ENCODE results near the gene CLEC2D. TPM values are rescaled to one million over a fixed set of nuclear protein-coding genes. Genes with fewer than 3 reads are reported as not detected.
A peak's percentile ranks its signal among the peaks of the same experiment; 100 is the strongest.

The CLEC2D gene, protein sequence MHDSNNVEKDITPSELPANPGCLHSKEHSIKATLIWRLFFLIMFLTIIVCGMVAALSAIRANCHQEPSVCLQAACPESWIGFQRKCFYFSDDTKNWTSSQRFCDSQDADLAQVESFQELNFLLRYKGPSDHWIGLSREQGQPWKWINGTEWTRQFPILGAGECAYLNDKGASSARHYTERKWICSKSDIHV
- polyA plus RNA-seq (2013, experiment 1 of 2) = 2.3 TPM
- polyA plus RNA-seq (2013, experiment 2 of 2) = 2.2 TPM

- H3K9ac ChIP-seq (ENCODE audit: low read length) = no peak within 1 kb of the TSS
- no peak within 1 kb of the TSS for H3K4ac ChIP-seq (ENCODE audit: low read depth, low read length)
- no peak within 1 kb of the TSS for H4K8ac ChIP-seq (ENCODE audit: low read depth, low read length)
- no peak within 1 kb of the TSS for H2BK15ac ChIP-seq (replicated peaks; ENCODE audit: low read depth)
- H3K4me2 ChIP-seq (ENCODE audit: low read length) = no peak within 1 kb of the TSS
- H3K27ac ChIP-seq (ENCODE audit: low read depth, low read length) = no peak within 1 kb of the TSS
- no peak within 1 kb of the TSS for H2BK120ac ChIP-seq (ENCODE audit: low read depth, low read length)
- no peak within 1 kb of the TSS for H3K56ac ChIP-seq (ENCODE audit: low read length)
- H2BK5ac ChIP-seq (ENCODE audit: low read length) = no peak within 1 kb of the TSS
- DNase-seq = no peak
- H3K4me3 ChIP-seq (ENCODE audit: low read length) = no peak within 1 kb of the TSS
- H3K4me1 ChIP-seq (ENCODE audit: control insufficient read depth, low read depth, low read length) = peaks cover 4% of the 10 kb centered on the region
- WGBS (ENCODE audit: extremely low coverage, insufficient coverage, low lambda C conversion rate) = no CpG with 5 or more reads among the region's 4 CpGs
- no peak within 1 kb of the TSS for H3K18ac ChIP-seq (ENCODE audit: low read length)
- no peaks in the 10 kb centered on the region for H3K36me3 ChIP-seq (ENCODE audit: control insufficient read depth, insufficient read depth, low read length)
- H2AK5ac ChIP-seq (ENCODE audit: low read length) = no peak within 1 kb of the TSS
- H3K79me2 ChIP-seq (ENCODE audit: control insufficient read depth, insufficient read depth, low read length) = no peaks in the 10 kb centered on the region
- no peaks in the 10 kb centered on the region for H3K79me1 ChIP-seq (ENCODE audit: low read length)
- H3K27me3 ChIP-seq (ENCODE audit: insufficient read depth, low read length, poor library complexity) = no peaks in the 10 kb centered on the region
- no peak within 1 kb of the TSS for H4K5ac ChIP-seq (ENCODE audit: low read length)
- no peak within 1 kb of the TSS for H3K23ac ChIP-seq (ENCODE audit: low read length)
Measured at GRCh38 chr12:9669534-9669933, at the start of gene CLEC2D. CLEC2D (plus strand) TSS chr12:9669713; CDS start chr12:9669735, 22 bp downstream.

GRCh38 chr12:9625019-9625418 is 44.5 kb upstream of the CLEC2D start:
- Histone ChIP-seq H3K18ac (ENCODE audit: low read length) (no peak overlapping the region), H2BK120ac (ENCODE audit: low read depth, low read length) (no peak overlapping the region), H3K27ac (ENCODE audit: low read depth, low read length) (no peak overlapping the region), H2BK5ac (ENCODE audit: low read length) (no peak overlapping the region), H3K36me3 (ENCODE audit: control insufficient read depth, insufficient read depth, low read length) (no peaks in the 10 kb centered on the region), H4K5ac (ENCODE audit: low read length) (no peak overlapping the region), H2AK5ac (ENCODE audit: low read length) (no peak overlapping the region), H3K56ac (ENCODE audit: low read length) (no peak overlapping the region), H3K4ac (ENCODE audit: low read depth, low read length) (no peak overlapping the region), H3K23ac (ENCODE audit: low read length) (no peak overlapping the region), H4K8ac (ENCODE audit: low read depth, low read length) (no peak overlapping the region), H3K27me3 (ENCODE audit: insufficient read depth, low read length, poor library complexity) (no peaks in the 10 kb centered on the region), H3K9ac (ENCODE audit: low read length) (no peak overlapping the region), H3K79me2 (ENCODE audit: control insufficient read depth, insufficient read depth, low read length) (no peaks in the 10 kb centered on the region), H3K4me1 (ENCODE audit: control insufficient read depth, low read depth, low read length) (no peaks in the 10 kb centered on the region), H3K79me1 (ENCODE audit: low read length) (no peaks in the 10 kb centered on the region), H3K4me3 (ENCODE audit: low read length) (no peak overlapping the region), H2BK15ac (replicated peaks; ENCODE audit: low read depth) (no peak overlapping the region), H3K4me2 (ENCODE audit: low read length) (no peak overlapping the region)
- no peak for DNase-seq
- WGBS (ENCODE audit: extremely low coverage, insufficient coverage, low lambda C conversion rate) = no CpG with 5 or more reads among the region's 3 CpGs

- Histone ChIP-seq H3K27me3 (ENCODE audit: insufficient read depth, low read length, poor library complexity) (no peaks in the 10 kb centered on the region), H4K8ac (ENCODE audit: low read depth, low read length) (no peak overlapping the region), H3K4ac (ENCODE audit: low read depth, low read length) (no peak overlapping the region), H3K18ac (ENCODE audit: low read length) (no peak overlapping the region), H2BK15ac (replicated peaks; ENCODE audit: low read depth) (no peak overlapping the region), H3K4me3 (ENCODE audit: low read length) (no peak overlapping the region), H3K56ac (ENCODE audit: low read length) (no peak overlapping the region), H3K79me2 (ENCODE audit: control insufficient read depth, insufficient read depth, low read length) (no peaks in the 10 kb centered on the region), H2AK5ac (ENCODE audit: low read length) (no peak overlapping the region), H3K9ac (ENCODE audit: low read length) (no peak overlapping the region), H3K4me1 (ENCODE audit: control insufficient read depth, low read depth, low read length) (no peaks in the 10 kb centered on the region), H3K23ac (ENCODE audit: low read length) (no peak overlapping the region), H3K27ac (ENCODE audit: low read depth, low read length) (no peak overlapping the region), H3K4me2 (ENCODE audit: low read length) (no peak overlapping the region), H2BK5ac (ENCODE audit: low read length) (no peak overlapping the region), H3K36me3 (ENCODE audit: control insufficient read depth, insufficient read depth, low read length) (no peaks in the 10 kb centered on the region), H3K79me1 (ENCODE audit: low read length) (no peaks in the 10 kb centered on the region), H2BK120ac (ENCODE audit: low read depth, low read length) (no peak overlapping the region), H4K5ac (ENCODE audit: low read length) (no peak overlapping the region)
- no peak for DNase-seq
Measured at GRCh38 chr12:9626291-9626690, 43.2 kb upstream of the CLEC2D start.

- H3K27ac ChIP-seq (ENCODE audit: low read depth, low read length) = no peak overlapping the region
- no peak overlapping the region for H3K4me3 ChIP-seq (ENCODE audit: low read length)
- H4K5ac ChIP-seq (ENCODE audit: low read length) = no peak overlapping the region
- no peak for DNase-seq
- no peak overlapping the region for H3K18ac ChIP-seq (ENCODE audit: low read length)
- H2AK5ac ChIP-seq (ENCODE audit: low read length) = no peak overlapping the region
- H2BK120ac ChIP-seq (ENCODE audit: low read depth, low read length) = no peak overlapping the region
- H3K27me3 ChIP-seq (ENCODE audit: insufficient read depth, low read length, poor library complexity) = no peaks in the 10 kb centered on the region
- H3K23ac ChIP-seq (ENCODE audit: low read length) = no peak overlapping the region
- H3K4me2 ChIP-seq (ENCODE audit: low read length) = no peak overlapping the region
- no peak overlapping the region for H2BK5ac ChIP-seq (ENCODE audit: low read length)
- H3K4me1 ChIP-seq (ENCODE audit: control insufficient read depth, low read depth, low read length) = no peaks in the 10 kb centered on the region
- no peak overlapping the region for H3K56ac ChIP-seq (ENCODE audit: low read length)
- no peaks in the 10 kb centered on the region for H3K79me2 ChIP-seq (ENCODE audit: control insufficient read depth, insufficient read depth, low read length)
- no peak overlapping the region for H3K9ac ChIP-seq (ENCODE audit: low read length)
- H4K8ac ChIP-seq (ENCODE audit: low read depth, low read length) = no peak overlapping the region
- H3K4ac ChIP-seq (ENCODE audit: low read depth, low read length) = no peak overlapping the region
- no peak overlapping the region for H2BK15ac ChIP-seq (replicated peaks; ENCODE audit: low read depth)
- no peaks in the 10 kb centered on the region for H3K36me3 ChIP-seq (ENCODE audit: control insufficient read depth, insufficient read depth, low read length)
- H3K79me1 ChIP-seq (ENCODE audit: low read length) = no peaks in the 10 kb centered on the region
- no CpG with 5 or more reads among the region's 2 CpGs for WGBS (ENCODE audit: extremely low coverage, insufficient coverage, low lambda C conversion rate)
Measured at GRCh38 chr12:9626821-9627220, 42.7 kb upstream of the CLEC2D start.

GRCh38 chr12:9632766-9633165 is 36.7 kb upstream of the CLEC2D start:
- no peak overlapping the region for H3K4me3 ChIP-seq (ENCODE audit: low read length)
- H3K23ac ChIP-seq (ENCODE audit: low read length) = no peak overlapping the region
- H2AK5ac ChIP-seq (ENCODE audit: low read length) = no peak overlapping the region
- DNase-seq = no peak
- H3K18ac ChIP-seq (ENCODE audit: low read length) = no peak overlapping the region
- H2BK15ac ChIP-seq (replicated peaks; ENCODE audit: low read depth) = no peak overlapping the region
- H3K56ac ChIP-seq (ENCODE audit: low read length) = no peak overlapping the region
- WGBS (ENCODE audit: extremely low coverage, insufficient coverage, low lambda C conversion rate) = no CpG with 5 or more reads among the region's 13 CpGs
- no peak overlapping the region for H3K4me2 ChIP-seq (ENCODE audit: low read length)
- H3K79me2 ChIP-seq (ENCODE audit: control insufficient read depth, insufficient read depth, low read length) = no peaks in the 10 kb centered on the region
- H3K9ac ChIP-seq (ENCODE audit: low read length) = no peak overlapping the region
- no peak overlapping the region for H4K5ac ChIP-seq (ENCODE audit: low read length)
- no peak overlapping the region for H2BK5ac ChIP-seq (ENCODE audit: low read length)
- no peak overlapping the region for H3K4ac ChIP-seq (ENCODE audit: low read depth, low read length)
- H3K27ac ChIP-seq (ENCODE audit: low read depth, low read length) = no peak overlapping the region
- no peaks in the 10 kb centered on the region for H3K36me3 ChIP-seq (ENCODE audit: control insufficient read depth, insufficient read depth, low read length)
- H3K27me3 ChIP-seq (ENCODE audit: insufficient read depth, low read length, poor library complexity) = no peaks in the 10 kb centered on the region
- no peaks in the 10 kb centered on the region for H3K4me1 ChIP-seq (ENCODE audit: control insufficient read depth, low read depth, low read length)
- no peaks in the 10 kb centered on the region for H3K79me1 ChIP-seq (ENCODE audit: low read length)
- no peak overlapping the region for H2BK120ac ChIP-seq (ENCODE audit: low read depth, low read length)
- H4K8ac ChIP-seq (ENCODE audit: low read depth, low read length) = no peak overlapping the region

DNA sequence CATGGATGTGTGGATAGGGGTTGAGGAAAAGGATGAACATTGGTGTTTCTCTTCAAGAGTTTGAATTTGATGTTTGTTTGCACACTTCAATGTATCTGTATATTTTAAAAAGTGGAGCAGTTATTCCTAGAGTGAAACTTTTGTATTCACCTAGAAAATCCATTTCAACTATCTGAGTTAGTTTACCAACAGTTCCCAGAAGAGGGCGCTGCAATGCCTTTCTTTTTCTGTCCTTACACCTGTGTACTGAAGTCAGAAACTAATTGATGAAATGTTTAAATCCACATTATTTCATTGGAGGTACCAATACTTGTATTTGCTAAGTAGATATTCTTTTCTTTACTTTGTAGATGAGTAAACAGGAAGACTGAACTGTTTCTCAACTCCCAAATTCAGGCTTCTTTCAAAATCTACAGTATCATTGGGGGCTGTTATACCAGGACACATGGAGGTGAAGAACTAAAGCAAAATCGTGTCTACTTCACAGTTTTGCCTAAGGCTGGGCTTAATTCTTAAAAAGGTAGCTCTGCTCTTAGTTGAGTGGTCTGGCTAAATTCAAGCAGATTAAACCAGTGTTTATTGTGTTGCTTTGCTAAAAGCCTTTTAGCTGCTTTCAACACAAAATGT is 35.2 kb upstream of the CLEC2D start:
- H3K4me3 ChIP-seq (ENCODE audit: low read length) = no peak overlapping the region
- no peak overlapping the region for H3K4ac ChIP-seq (ENCODE audit: low read depth, low read length)
- no peak overlapping the region for H2BK120ac ChIP-seq (ENCODE audit: low read depth, low read length)
- H3K23ac ChIP-seq (ENCODE audit: low read length) = no peak overlapping the region
- no peak overlapping the region for H3K27ac ChIP-seq (ENCODE audit: low read depth, low read length)
- H4K5ac ChIP-seq (ENCODE audit: low read length) = no peak overlapping the region
- no peak overlapping the region for H4K8ac ChIP-seq (ENCODE audit: low read depth, low read length)
- no peaks in the 10 kb centered on the region for H3K79me1 ChIP-seq (ENCODE audit: low read length)
- WGBS (ENCODE audit: extremely low coverage, insufficient coverage, low lambda C conversion rate) = no CpG with 5 or more reads among the region's 2 CpGs
- H3K4me2 ChIP-seq (ENCODE audit: low read length) = no peak overlapping the region
- no peaks in the 10 kb centered on the region for H3K4me1 ChIP-seq (ENCODE audit: control insufficient read depth, low read depth, low read length)
- no peaks in the 10 kb centered on the region for H3K27me3 ChIP-seq (ENCODE audit: insufficient read depth, low read length, poor library complexity)
- no peaks in the 10 kb centered on the region for H3K36me3 ChIP-seq (ENCODE audit: control insufficient read depth, insufficient read depth, low read length)
- H3K56ac ChIP-seq (ENCODE audit: low read length) = no peak overlapping the region
- H2BK5ac ChIP-seq (ENCODE audit: low read length) = no peak overlapping the region
- H3K79me2 ChIP-seq (ENCODE audit: control insufficient read depth, insufficient read depth, low read length) = no peaks in the 10 kb centered on the region
- H2AK5ac ChIP-seq (ENCODE audit: low read length) = no peak overlapping the region
- H3K9ac ChIP-seq (ENCODE audit: low read length) = no peak overlapping the region
- no peak overlapping the region for H3K18ac ChIP-seq (ENCODE audit: low read length)
- no peak overlapping the region for H2BK15ac ChIP-seq (replicated peaks; ENCODE audit: low read depth)
- peak; percentile 47 for DNase-seq
